Airway epithelial cell (primary cell): ENCODE data around the gene CYP4B1. TPM values are rescaled to one million over a fixed set of nuclear protein-coding genes. Genes with fewer than 3 reads are reported as not detected.

Experiments
- total RNA-seq: library from RNA; depleted of rRNA; stranded (reverse); fragments of >200 nt; gene quantifications from 2 replicates; pipeline ENCODE4 v1.2.3, GENCODE V29; 2015

CYP4B1 gene
- 3.3 and 10.6 TPM in 2 replicates for total RNA-seq

DNA sequence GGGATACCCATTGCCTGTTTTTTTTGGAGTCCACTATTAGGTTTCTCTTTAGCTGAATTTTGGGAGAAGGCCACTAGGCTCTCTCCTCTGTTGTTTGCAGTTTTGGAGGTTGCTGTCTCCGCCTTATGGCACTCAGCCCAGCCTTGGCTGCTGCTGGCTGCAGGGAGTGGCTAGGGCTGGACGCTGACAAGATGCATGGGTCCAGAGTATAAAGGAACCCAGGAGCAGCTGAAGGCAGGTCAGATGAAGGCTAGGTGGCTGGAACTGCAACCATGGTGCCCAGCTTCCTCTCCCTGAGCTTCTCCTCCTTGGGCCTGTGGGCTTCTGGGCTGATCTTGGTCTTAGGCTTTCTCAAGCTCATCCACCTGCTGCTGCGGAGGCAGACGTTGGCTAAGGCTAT is at the start of gene CYP4B1:
TSS of gene CYP4B1 (plus strand) at position 237 of the 400 bp plus-strand sequence. CDS start at position 273, 36 bp downstream.

Other genes with a start within 250 kb of the CYP4B1 start
- gene KNCN, start 247.4 kb upstream of the CYP4B1 start, total RNA-seq: not detected in 2 replicates
- gene MKNK1, start 194.8 kb upstream of the CYP4B1 start, total RNA-seq: 20.6 and 23.6 TPM in 2 replicates
- 8.9 and 11.5 TPM in 2 replicates for gene MOB3C, start 182.2 kb upstream of the CYP4B1 start, total RNA-seq
- gene ATPAF1, start 130.7 kb upstream of the CYP4B1 start, total RNA-seq: 36.5 and 48.3 TPM in 2 replicates
- gene TEX38, start 127.2 kb upstream of the CYP4B1 start, total RNA-seq: not detected in 2 replicates
- gene EFCAB14, start 79.9 kb upstream of the CYP4B1 start, total RNA-seq: 45.2 and 62.9 TPM in 2 replicates
- not detected in 2 replicates for gene CYP4A11, start 142.4 kb downstream of the CYP4B1 start, total RNA-seq
- gene CYP4X1, start 224.6 kb downstream of the CYP4B1 start, total RNA-seq: 0.51 and 0.56 TPM in 2 replicates